ENCODE data around the gene OLFML1.

Gene OLFML1

GRCh38 chr11:7454854-7455253 lies 30.5 kb upstream of the OLFML1 start:
- TF ChIP-seq ZFX (IDR thresholded peaks at IDR 0.05) (no peak), CTCF (conservative IDR thresholded peaks at IDR 0.05) (no peak)
- no peak overlapping the region for H3K27ac ChIP-seq

- no peak overlapping the region for H3K27ac ChIP-seq
- no peak for TF ChIP-seq ZFX (IDR thresholded peaks at IDR 0.05)
- no peak for TF ChIP-seq CTCF (conservative IDR thresholded peaks at IDR 0.05)
Observed at GRCh38 chr11:7457211-7457610, 28.1 kb upstream of the OLFML1 start.

- TF ChIP-seq ZFX (IDR thresholded peaks at IDR 0.05): no peak
- no peak for TF ChIP-seq CTCF (conservative IDR thresholded peaks at IDR 0.05)
- no peak overlapping the region for H3K27ac ChIP-seq
Observed at GRCh38 chr11:7462706-7463105, 22.6 kb upstream of the OLFML1 start.

- no peak overlapping the region for H3K27ac ChIP-seq
- TF ChIP-seq ZFX (IDR thresholded peaks at IDR 0.05) (no peak), CTCF (conservative IDR thresholded peaks at IDR 0.05) (no peak)
Observed at GRCh38 chr11:7467652-7468051, 17.7 kb upstream of the OLFML1 start.

- H3K27ac ChIP-seq: no peak overlapping the region
- TF ChIP-seq ZFX (IDR thresholded peaks at IDR 0.05): no peak
- no peak for TF ChIP-seq CTCF (conservative IDR thresholded peaks at IDR 0.05)
Observed at GRCh38 chr11:7469351-7469865, 15.9 kb upstream of the OLFML1 start.

- TF ChIP-seq ZFX (IDR thresholded peaks at IDR 0.05) (no peak), CTCF (conservative IDR thresholded peaks at IDR 0.05) (no peak)
- H3K27ac ChIP-seq: no peak overlapping the region
Observed at GRCh38 chr11:7471071-7471470, 14.2 kb upstream of the OLFML1 start.

- TF ChIP-seq CTCF (conservative IDR thresholded peaks at IDR 0.05): no peak
- TF ChIP-seq ZFX (IDR thresholded peaks at IDR 0.05): no peak
- no peak overlapping the region for H3K27ac ChIP-seq
Observed at GRCh38 chr11:7473717-7474116, 11.6 kb upstream of the OLFML1 start.

Measured in C4-2B (cell line).